SHP77 (cell line): ENCODE measurements around the gene LUM.
A peak's percentile ranks its signal among the peaks of the same experiment; 100 is the strongest.
"Not testable (repeated sequence)": the region's sequence is repeated elsewhere in the genome, so short reads cannot be mapped to it uniquely, and the experiment has no call there.

Experiments used
- DNase-seq, 2 experiments: peaks; one replicate each; lab custom pipeline; 2025; lab: John Stamatoyannopoulos, UW

The LUM gene

GRCh38 chr12:91109581-91110310, 1.5 kb downstream of the LUM start:
- no peak for DNase-seq

- DNase-seq, result peak; percentile 4 to 24
Observed at GRCh38 chr12:91109148-91109564, 2.1 kb downstream of the LUM start.

- DNase-seq, result no peak
Observed at GRCh38 chr12:91108196-91108755, 3.0 kb downstream of the LUM start.

GRCh38 chr12:91106283-91106682, 5.0 kb downstream of the LUM start:
- no peak for DNase-seq

- no peak for DNase-seq
Observed at GRCh38 chr12:91105807-91106206, 5.5 kb downstream of the LUM start.

- no peak for DNase-seq
Observed at GRCh38 chr12:91104812-91105466, 6.4 kb downstream of the LUM start.

GRCh38 chr12:91103624-91104023, 7.7 kb downstream of the LUM start:
- DNase-seq, result no peak

- DNase-seq, result no peak
Observed at GRCh38 chr12:91103101-91103500, 8.2 kb downstream of the LUM start.

GRCh38 chr12:91100906-91101305, 10.4 kb downstream of the LUM start:
- DNase-seq, result no peak

- DNase-seq, result no peak
Observed at GRCh38 chr12:91099836-91100235, 11.5 kb downstream of the LUM start.

GRCh38 chr12:91099341-91099740, 12.0 kb downstream of the LUM start:
- DNase-seq, result no peak

GRCh38 chr12:91098941-91099340, 12.4 kb downstream of the LUM start:
- no peak for DNase-seq

GRCh38 chr12:91098461-91098860, 12.8 kb downstream of the LUM start:
- no peak for DNase-seq

GRCh38 chr12:91094957-91095356, 16.3 kb downstream of the LUM start:
- DNase-seq, result no peak

- DNase-seq, result no peak
Observed at GRCh38 chr12:91094032-91094662, 17.1 kb downstream of the LUM start.

- DNase-seq, result no peak
Observed at GRCh38 chr12:91093341-91093740, 18.0 kb downstream of the LUM start.

- no peak for DNase-seq
Observed at GRCh38 chr12:91091916-91092715, 19.2 kb downstream of the LUM start.

GRCh38 chr12:91089953-91090352, 21.3 kb downstream of the LUM start:
- not testable (repeated sequence) for DNase-seq

- DNase-seq, result no peak
Observed at GRCh38 chr12:91080041-91080440, 31.3 kb downstream of the LUM start.

GRCh38 chr12:91078501-91078900, 32.8 kb downstream of the LUM start:
- no peak for DNase-seq

- no peak for DNase-seq
Observed at GRCh38 chr12:91077228-91077954, 33.9 kb downstream of the LUM start.
